ENCODE results near the gene TPH1.

DNA sequence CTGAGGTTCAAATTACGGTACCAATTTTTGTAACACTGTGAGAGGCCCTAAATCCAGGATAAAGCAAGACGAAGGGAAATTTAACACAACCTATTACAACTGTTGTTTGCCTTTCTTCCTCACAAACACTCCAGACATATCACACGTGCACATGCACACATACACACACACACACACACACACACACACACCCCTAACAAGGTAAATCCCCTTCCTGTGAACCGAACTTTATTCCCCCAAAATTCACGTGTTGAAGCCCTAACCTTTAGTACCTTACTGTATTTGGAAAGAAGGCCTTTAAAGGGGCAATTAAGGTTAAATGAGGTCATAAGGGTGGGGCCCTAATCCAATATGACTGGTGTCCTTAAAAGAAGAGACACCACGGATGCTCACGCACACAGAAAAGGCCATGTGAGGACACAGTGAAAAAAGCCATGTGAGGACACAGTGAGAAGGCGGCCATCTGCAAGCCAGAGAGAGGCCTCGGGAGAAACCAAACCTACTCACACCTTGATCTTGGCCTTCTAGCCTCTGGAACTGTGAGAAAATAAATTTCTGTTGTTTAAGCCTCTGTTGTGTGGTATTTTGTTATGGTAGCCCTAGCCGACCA, 35.0 kb downstream of the TPH1 start:
- TF ChIP-seq POLR2A (IDR thresholded peaks at IDR 0.05) (no peak), POLR2AphosphoS5 (IDR thresholded peaks at IDR 0.05) (no peak)
- TF ChIP-seq, protein P1, sequence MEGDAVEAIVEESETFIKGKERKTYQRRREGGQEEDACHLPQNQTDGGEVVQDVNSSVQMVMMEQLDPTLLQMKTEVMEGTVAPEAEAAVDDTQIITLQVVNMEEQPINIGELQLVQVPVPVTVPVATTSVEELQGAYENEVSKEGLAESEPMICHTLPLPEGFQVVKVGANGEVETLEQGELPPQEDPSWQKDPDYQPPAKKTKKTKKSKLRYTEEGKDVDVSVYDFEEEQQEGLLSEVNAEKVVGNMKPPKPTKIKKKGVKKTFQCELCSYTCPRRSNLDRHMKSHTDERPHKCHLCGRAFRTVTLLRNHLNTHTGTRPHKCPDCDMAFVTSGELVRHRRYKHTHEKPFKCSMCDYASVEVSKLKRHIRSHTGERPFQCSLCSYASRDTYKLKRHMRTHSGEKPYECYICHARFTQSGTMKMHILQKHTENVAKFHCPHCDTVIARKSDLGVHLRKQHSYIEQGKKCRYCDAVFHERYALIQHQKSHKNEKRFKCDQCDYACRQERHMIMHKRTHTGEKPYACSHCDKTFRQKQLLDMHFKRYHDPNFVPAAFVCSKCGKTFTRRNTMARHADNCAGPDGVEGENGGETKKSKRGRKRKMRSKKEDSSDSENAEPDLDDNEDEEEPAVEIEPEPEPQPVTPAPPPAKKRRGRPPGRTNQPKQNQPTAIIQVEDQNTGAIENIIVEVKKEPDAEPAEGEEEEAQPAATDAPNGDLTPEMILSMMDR (IDR thresholded peaks at IDR 0.05) = no peak
